LHCN-M2 (cell line): ENCODE data around the gene COL4A4. TPM values are rescaled to one million over a fixed set of nuclear protein-coding genes. Genes with fewer than 3 reads are reported as not detected.

Experiments used
- DNase-seq: peaks from one replicate; pipeline ENCODE4 v3.0.0-alpha.2; 2012; ENCODE audit warnings: low read depth
- total RNA-seq: library from RNA; depleted of rRNA; stranded (reverse); fragments of >200 nt; gene quantifications from 2 replicates; pipeline ENCODE4 v1.2.3, GENCODE V29; 2014

COL4A4 gene
- total RNA-seq, 1 experiment from 2014 or later, result not detected

GRCh38 chr2:227033471-227034148 is 130.4 kb downstream of the COL4A4 start:
- peak; percentile 12 for DNase-seq

- no peak for DNase-seq
Measured at GRCh38 chr2:227031379-227031778, 132.6 kb downstream of the COL4A4 start.

- no peak for DNase-seq
Measured at GRCh38 chr2:227030789-227031188, 133.2 kb downstream of the COL4A4 start.

- no peak for DNase-seq
Measured at GRCh38 chr2:227029426-227030105, 134.4 kb downstream of the COL4A4 start.

GRCh38 chr2:227025510-227025909 is 138.5 kb downstream of the COL4A4 start:
- no peak for DNase-seq

GRCh38 chr2:227022608-227023007 is 141.4 kb downstream of the COL4A4 start:
- DNase-seq, result no peak

- DNase-seq, result no peak
Measured at GRCh38 chr2:227020416-227020815, 143.6 kb downstream of the COL4A4 start.

- DNase-seq, result no peak
Measured at GRCh38 chr2:227016894-227017293, 147.1 kb downstream of the COL4A4 start.

GRCh38 chr2:227013881-227014280 is 150.1 kb downstream of the COL4A4 start:
- DNase-seq, result no peak

GRCh38 chr2:227013330-227013729 is 150.7 kb downstream of the COL4A4 start:
- DNase-seq, result no peak

- peak; percentile 33 for DNase-seq
Measured at GRCh38 chr2:227010433-227010832, 153.6 kb downstream of the COL4A4 start.

- DNase-seq, result no peak
Measured at GRCh38 chr2:227007940-227008339, 156.1 kb downstream of the COL4A4 start.

- DNase-seq, result no peak
Measured at GRCh38 chr2:227007148-227007547, 156.9 kb downstream of the COL4A4 start.

- no peak for DNase-seq
Measured at GRCh38 chr2:227006189-227006897, 157.7 kb downstream of the COL4A4 start.

GRCh38 chr2:227004482-227004881 is 159.5 kb downstream of the COL4A4 start:
- DNase-seq, result no peak

- DNase-seq, result no peak
Measured at GRCh38 chr2:227000123-227000522, 163.9 kb downstream of the COL4A4 start.

- no peak for DNase-seq
Measured at GRCh38 chr2:226999661-227000060, 164.3 kb downstream of the COL4A4 start.

- peak; percentile 86 for DNase-seq
Measured at GRCh38 chr2:226995625-226996041, 168.4 kb downstream of the COL4A4 start.

- DNase-seq, result peak; percentile 33
Measured at GRCh38 chr2:226994775-226995174, 169.2 kb downstream of the COL4A4 start.

- DNase-seq, result no peak
Measured at GRCh38 chr2:226993171-226993570, 170.8 kb downstream of the COL4A4 start.

- DNase-seq, result no peak
Measured at GRCh38 chr2:226991663-226992062, 172.3 kb downstream of the COL4A4 start.

GRCh38 chr2:226985583-226985946 is 178.4 kb downstream of the COL4A4 start:
- no peak for DNase-seq
